NCI-H1048 (cell line): ENCODE measurements around the gene ST8SIA2.
"Not testable (repeated sequence)": the region's sequence is repeated elsewhere in the genome, so short reads cannot be mapped to it uniquely, and the experiment has no call there.

Source experiments
- DNase-seq: peaks from one replicate; lab custom pipeline; 2025; lab: John Stamatoyannopoulos, UW

Gene ST8SIA2

DNA sequence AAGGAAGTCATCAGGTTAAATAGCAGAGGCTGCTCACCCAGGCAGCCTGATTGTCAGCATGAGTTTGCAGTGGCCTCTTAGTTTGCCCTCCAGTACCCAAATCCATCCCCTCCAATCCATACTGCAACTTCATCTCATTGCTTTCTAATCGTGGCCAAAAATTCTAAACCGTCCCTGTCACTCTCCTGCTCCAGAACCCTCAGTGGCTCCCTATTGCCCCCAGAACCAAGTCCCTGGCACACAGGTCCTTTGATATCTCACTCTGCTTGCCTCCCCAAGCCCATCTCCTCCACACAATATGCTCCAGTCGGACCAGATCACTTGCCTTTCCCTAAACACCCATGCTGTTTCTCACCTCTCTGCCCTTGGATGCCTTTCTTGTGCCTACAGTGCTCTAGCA lies 49.7 kb downstream of the ST8SIA2 start:
- DNase-seq: no peak

DNA sequence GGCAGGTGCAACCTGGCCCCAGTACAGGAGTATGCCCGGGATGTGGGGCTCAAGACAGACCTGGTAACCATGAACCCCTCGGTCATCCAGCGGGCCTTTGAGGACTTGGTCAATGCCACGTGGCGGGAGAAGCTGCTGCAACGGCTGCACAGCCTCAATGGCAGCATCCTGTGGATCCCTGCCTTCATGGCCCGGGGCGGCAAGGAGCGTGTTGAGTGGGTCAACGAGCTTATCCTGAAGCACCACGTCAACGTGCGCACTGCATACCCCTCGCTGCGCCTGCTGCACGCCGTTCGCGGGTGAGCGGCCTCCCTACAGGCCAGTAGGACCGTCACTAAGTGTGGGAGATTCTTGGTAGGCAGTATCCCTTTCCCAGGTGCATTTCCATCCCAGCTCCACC lies 51.0 kb downstream of the ST8SIA2 start:
- DNase-seq: no peak

DNA sequence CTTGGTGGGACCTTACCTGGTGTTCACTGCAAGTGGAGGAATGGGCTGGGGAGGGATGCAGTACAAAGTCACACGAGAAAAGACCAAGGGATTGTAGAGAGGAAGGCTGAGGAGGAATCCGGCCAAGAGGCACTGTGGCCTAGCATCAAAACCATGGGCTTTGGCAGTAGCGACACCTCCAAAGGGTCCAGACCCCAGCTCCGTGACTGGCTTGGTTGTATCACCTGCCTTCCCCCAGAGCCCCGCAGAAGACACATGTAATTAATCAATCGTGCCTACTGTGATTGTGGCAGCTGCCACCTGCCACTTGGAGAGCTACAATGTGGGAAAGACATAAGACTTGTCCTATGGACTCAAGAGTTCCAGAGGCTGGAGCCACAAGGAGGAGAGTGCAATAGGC lies 54.7 kb downstream of the ST8SIA2 start:
- DNase-seq: no peak

DNA sequence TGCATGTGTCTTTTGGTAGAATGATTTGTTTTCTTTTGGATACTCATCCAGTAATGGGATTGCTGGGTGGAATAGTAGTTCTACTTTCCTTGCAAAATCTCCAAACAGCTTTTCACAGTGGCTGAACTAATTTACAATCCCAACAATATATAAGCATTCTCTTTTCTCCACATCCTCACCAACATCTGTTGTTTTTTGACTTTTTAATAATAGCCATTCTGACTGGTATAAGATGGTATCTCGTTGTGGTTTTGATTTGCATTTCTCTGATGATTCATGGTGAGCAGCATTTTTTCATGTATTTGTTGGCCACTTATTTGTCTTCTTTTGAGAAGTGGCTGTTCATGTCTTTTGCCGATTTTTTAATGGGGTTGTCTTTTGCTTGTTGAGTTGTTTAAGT lies 55.8 kb downstream of the ST8SIA2 start:
- DNase-seq: no peak

DNA sequence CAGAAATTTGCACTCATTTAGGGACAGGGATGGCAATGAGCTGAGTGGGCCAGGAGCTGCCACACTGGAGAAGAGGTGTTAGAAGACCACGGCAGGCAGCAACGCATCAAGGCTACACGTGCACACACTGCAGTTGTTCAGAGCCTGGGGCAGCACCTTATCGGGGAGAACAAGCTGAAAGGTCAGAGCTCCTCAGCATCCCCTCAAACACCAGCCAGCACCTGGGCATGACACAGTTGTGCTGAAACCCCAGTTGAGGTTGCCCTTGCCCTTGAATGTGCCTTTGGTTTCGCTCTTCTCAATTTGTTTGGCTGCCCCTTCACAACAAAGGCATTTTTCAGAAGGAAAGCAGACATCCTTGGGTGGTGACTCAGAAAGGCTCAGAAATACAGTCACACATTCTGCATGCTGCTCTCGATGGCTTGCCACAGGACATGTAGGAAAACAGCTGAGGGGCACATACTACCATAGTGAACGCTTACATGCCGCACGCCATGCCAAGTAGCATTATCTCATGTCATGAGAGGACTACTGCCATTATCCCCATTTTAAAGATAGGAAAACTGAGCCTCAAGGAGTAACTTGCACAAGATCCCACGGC lies 57.6 kb downstream of the ST8SIA2 start:
- no peak for DNase-seq

DNA sequence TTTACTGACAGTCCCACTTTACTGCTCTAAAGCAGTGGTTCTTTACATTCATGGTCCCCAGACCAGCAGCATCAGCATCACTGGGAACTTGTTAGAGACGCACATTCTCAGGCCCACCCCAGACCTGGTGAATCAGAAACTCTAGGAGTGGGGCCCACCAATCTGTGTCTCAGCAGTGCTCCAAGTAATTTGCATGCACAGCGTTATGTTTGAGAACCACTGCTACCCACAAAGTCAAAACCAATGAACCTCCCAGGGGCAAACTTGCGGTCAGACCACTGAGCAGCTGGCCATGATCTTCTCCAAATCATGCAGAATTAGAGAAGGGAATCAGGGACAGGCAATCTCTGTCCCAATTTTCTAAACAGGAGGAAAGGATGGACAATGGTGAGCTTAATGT lies 58.5 kb downstream of the ST8SIA2 start:
- DNase-seq: no peak

DNA sequence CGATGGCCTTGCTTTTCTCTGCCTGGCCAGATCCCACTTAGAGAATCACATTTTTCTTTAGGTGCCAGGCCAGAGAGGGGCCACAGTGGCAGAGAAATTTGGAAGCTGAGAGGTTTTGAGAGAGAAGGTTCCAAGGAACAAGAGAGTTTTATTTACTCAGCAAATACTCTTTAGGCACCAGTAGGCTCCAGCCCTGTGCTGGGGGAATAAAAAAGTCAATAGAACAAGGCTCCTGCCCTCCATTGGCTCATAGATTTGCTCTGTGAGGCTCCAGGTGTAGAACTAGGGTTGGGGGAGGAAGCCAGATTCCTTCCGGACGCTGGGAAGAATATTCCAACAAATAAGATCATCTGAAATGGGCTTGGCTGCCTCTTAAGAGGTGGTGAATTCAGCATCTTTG lies 59.9 kb downstream of the ST8SIA2 start:
- no peak for DNase-seq

DNA sequence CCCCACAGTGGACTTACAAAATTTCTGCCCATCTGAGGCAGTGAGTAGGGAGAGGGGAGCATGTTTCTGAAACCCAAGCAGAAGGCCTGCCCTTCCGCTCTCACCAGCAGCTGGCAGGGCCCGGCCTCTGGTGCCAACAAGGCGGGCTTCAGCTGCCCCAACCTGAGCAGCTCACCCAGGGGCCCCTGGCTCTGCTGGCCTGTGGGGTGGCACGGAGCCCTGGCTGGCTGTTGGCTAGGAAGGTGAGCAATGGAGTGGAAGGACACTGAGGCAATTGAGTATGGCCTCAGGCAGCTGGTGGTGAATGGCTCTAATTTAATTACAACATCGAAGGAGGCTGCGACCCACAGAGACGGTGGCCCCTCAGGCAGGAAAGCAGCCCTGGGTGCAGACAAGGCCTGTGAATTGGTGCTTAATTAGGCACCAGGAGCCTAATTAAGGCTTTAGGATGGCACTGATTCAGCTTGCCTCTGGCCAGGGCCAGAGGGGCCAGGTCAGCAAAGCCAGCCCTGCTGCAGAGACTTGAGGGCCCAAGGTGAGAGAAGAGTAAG lies 60.9 kb downstream of the ST8SIA2 start:
- DNase-seq: no peak

DNA sequence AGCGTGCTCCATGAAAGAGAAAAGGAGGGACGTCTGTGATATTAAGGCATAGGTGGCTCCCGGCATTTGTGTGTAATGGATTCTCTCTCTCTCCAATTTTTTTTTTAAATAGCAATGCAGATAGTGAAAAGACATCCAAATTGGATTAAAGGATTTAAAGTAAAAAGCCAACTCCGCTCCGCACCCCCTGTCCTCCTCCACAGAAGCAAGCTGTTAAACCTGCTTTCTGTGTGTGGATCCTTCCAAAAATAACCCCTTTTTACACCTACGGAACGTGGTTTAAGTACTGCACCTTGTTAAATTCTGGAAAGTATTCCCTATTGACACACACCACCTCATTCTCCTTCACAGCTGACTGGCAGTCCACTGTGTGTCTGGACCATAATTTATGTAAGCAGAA lies 61.6 kb downstream of the ST8SIA2 start:
- no peak for DNase-seq

DNA sequence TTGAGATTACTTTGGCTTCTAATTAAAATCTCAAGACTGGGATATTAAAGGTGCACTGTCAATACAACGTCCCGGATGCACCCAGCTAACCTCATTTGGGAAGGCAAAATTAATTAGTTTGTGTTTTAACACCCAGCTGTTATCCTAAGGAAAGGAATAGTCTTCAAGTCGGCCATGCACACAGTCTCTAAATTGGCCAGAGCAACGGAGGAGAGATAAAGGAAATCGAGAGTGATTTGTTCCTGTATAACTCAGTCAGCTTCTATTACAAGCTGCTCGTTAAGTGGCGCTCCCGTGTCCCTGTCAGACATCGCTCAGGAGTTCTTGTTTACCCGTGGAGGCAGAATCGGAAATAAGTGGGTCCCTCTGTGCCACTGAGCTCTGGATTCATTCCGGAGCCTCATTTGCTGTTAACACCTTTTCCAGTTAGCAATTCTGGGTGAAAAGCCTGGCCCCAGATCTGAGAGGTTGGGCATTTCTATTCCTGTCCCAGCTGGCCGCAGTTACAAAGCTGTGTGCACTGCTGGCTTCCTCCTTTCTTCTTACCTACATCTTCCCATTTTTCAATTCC lies 63.9 kb downstream of the ST8SIA2 start:
- no peak for DNase-seq

DNA sequence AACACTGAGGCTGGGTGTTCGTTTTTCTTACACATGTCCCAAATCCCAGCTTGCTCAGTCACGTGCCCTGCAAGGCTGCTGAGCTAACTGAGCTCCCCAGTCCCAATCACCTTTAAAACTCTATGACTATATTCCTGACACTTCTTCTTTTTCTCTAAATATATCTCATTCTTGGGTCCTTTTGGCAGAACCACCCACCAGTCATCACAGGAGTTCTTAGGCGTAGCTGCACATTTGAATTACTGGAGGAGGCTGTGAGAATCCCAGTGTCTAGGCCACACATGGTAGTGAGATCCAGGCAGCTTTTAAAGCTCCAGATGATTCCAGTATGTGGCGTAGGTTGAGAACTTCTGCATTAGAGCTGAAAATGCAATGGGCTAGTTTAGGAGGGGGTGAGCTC lies 66.3 kb downstream of the ST8SIA2 start:
- no peak for DNase-seq

DNA sequence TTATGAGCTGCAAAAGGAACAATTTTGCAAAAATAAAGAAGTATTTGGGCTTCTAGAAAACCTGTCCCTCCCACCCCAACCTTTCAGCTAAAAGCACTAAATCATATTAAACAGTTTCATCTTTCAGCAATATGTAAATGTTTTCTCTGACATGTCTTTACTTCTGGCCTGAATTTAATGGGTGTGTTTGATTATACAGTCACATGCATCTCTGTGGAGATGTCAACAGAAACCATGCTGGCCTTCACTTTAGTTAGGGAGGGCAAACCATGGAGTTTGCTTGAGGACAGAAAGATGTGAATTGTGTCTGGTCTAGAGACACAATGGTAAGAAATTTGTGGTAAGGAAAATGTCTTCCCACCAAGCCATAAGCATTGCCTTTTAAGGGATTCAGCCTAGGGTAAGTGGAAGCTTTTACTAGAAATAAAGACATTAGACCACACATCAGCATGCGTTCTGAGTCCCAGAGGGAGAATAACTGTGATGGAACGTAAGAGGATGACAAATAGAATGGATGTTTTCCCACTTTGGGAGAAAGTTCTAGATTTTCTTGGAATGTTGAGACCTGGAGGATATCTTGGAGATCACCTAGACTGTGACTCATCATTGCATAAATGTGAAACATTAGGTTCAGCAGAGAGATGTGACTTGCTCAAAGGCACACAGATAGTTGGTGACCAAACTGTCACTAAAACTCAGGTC lies 68.9 kb downstream of the ST8SIA2 start:
- DNase-seq: no peak

DNA sequence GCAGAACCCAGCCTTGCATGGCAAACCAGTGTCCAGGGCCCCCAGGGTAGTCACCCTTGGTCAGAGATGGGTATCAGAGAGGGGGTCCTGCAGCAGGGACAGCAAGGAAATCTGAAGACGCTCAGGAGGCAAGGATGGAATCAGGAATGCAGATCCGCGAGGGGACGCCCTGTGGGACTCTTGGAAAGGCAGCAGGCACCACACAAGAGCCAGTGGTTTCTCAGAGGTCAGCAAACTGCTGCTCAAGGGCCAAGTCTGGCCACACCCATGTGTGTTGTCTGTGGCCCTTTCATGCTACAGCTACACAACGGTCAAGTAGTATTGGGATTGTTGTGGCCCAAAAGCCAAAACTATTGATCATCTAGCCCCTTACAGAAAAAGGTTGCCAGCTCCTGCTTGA lies 69.7 kb downstream of the ST8SIA2 start:
- no peak for DNase-seq

DNA sequence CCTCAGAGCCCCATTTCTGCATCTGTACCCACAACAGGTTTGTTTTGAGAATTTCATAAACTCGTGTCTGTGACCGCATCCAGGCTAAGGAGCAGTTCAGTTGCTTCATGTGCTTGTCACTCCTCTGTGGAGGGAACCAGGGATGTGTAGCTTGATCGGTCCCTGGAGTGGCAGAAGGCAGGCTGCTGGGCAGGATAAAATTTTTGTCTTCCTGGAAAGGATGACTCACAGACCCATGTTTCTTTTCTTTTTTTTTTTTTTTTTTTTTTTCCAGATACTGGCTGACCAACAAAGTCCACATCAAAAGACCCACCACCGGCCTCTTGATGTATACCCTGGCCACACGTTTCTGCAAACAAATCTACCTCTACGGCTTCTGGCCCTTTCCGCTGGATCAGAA lies 70.1 kb downstream of the ST8SIA2 start:
- no peak for DNase-seq

DNA sequence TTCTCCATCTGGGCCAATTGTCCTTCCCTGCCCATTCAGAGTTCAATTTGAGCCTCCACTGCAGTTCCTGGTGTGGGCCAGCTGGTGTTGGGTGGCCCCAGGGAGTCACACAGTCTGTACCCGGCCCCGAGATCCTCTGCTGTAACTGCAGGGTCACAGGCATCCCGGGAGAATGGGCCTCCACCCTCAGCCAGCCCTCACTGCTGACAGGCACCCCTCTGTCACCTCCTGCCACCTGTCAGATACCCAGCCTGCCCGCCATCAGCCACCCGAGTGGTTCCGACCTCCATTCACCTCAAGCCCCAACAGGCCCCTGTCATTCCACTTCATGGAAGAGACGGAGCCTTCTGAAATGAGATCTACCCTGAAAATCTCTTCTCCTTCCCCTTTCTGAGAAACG lies 73.2 kb downstream of the ST8SIA2 start:
- DNase-seq: no peak

DNA sequence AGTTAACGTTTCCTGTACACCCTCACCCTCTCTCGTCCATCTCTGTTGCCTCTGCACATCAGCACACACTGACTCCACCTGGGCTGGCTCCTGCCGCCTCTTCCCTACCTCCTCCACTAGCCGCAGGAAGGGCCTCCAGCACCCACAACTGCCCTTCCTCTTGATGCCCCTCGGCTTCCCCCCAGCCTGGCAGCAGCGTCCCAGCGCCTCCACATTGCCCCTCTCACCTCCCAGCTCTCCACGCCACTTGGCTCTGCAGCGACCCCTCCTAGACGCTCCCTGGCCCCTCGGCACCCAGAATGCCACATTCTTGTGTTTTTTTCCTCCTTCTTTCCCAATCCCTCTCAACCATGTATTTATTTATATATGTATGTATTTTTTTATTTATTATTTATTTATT lies 73.6 kb downstream of the ST8SIA2 start:
- no peak for DNase-seq

DNA sequence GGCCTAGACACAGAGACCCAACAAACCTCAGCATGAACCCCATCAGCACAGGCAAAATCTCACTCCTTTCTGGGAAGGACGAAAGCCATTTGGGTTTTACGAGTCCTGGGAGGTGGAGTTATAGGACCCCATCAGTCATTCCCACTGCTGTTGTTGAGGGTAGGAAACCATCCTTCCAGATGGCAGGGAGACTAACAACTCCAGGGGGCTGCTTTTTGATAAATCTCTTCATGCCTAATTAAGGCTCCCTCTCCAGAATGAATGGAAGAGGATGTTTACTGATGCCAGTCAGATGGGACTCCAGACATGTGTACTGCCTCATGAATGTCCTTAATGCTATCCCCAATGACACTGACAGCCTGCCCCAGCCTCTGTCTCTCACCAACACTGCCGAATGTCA lies 75.3 kb downstream of the ST8SIA2 start:
- DNase-seq: no peak

DNA sequence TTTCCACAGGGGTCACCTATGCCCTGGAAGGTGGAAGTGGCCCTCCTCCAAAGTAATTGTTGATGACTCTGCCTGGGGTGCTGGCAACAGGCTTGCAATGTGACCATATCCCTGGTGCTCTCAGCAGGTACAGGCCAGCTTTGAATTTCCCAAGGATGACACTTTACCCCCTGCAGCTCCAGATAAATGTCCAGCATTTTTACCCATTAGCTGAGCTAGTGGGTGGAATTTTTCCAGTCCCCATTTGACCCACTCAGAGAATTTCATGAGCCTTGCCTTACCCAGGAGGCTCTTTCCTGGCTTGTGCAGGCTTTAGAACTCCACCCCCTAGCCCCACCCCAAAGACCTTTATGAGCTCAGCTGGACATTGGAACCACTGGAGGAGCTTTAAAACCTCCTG lies 77.6 kb downstream of the ST8SIA2 start:
- no peak for DNase-seq

DNA sequence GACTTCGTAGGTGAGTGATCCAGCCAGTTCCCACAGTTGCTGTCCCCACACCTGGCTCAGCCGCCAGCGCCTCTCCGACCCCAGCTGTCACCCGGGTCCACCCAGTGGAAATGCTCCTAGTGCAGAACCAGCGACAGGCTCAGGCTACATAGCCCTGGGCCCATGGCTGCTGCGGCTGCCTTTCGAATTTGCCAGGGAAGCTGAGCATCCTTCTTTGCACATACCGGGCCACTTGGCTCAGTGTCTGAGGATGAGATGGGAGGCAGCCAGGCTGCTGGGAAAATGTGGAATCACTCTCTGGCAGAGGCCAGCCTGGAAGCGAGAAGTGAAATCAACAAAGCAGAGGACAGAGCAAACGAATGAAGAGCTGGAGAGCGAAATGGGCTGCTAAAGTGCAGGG lies 80.1 kb downstream of the ST8SIA2 start:
- DNase-seq: no peak

DNA sequence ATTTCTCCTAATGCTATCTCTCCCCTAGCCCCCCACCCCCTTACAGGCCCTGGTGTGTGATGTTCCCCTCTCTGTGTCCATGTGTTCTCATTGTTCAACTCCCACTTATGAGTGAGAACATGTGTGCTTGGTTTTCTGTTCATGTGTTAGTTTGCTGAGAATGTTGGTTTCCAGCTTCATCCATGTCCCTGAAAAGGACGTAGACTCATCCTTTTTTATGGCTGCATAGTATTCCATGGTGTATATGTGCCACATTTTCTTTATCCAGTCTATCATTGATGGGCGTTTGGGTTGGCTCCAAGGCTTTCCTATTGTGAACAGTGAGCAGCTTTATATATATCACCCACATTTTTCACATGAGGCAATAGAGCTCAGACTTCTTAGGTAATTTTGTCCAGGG lies 86.0 kb downstream of the ST8SIA2 start:
- DNase-seq: not testable (repeated sequence)

DNA sequence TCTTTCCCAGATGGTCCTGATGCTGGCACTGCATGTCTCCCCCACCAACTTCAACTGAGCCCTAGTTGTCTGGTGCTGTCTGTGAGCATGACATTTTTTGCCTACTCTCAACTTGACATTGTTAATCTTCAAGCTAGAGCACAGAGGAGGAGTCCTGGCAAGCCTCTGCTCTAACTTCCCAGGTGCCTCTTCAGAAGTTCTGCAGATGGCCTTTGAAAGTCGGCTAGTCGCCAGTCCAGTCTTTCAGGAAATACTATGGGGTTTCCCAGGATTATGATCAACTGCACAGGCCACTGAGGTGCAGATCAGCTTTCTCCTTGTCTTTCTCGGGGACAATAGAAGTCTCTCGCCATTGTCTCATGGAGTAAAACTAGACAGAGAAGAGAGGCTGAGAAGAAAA lies 86.7 kb downstream of the ST8SIA2 start:
- no peak for DNase-seq

DNA sequence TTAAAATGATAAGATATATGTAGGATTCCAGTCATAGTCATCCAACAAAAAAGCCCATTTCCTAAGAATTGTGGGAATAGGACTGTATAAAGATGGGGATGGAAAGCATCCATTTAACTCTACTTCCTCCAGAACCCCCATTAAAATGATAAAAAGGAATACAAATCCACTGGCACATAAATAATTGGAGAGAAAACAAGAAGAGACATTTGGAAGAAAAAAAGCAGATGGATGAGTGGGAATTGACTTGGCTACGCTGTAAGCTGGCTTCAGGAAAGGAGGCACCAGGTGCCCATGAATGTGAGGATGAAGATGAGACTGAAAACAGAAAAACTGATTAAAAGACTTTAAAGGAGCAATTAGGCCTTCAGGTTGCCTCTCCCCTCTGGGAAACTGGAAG lies 91.8 kb downstream of the ST8SIA2 start:
- DNase-seq: no peak

DNA sequence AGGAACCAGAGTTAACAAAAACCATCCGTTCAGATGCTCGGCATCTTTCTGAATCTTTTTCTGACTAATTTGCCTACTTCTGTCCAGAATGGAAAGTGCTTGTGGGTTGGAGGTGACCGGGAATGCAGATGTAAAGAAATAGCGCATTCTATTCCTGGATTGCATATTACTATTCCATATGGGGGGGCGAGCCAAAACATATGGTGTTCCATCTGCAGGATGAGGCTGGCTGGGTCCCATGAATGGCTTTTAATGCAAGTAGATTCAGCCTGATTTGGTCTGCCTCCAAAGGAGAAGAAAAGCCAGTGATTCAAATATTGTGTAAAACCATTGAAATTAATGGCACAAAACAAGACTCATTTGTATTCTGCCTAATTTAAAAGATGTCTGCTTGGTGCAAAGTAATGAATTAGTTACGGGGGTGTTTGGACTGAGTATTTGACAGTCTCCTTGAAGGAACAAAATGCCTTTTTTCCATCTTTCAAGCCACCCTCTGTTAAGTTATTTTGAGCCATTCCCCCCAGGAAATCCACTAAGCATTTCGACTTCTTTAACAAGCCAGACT lies 99.0 kb downstream of the ST8SIA2 start:
- DNase-seq: no peak
